Ascending aorta (tissue), 2 donors: ENCODE results near the gene FGD4. TPM values are rescaled to one million over a fixed set of nuclear protein-coding genes. Genes with fewer than 3 reads are reported as not detected.
A peak's percentile ranks its signal among the peaks of the same experiment; 100 is the strongest.

Experiments
- DNase-seq, 2 donors: peaks; one replicate each; pipeline ENCODE4 v3.0.0-alpha.2; 2019; ENCODE audit warnings: low spot score in 2 of 2
- H3K27ac ChIP-seq, 2 donors: fragments of 200-600 bp; sonication (generic); one replicate each; pipeline ENCODE4 v1.5.1; 2016 to 2017; ENCODE audit warnings: mild to moderate bottlenecking in 1 of 2
- H3K27me3 ChIP-seq: fragments of 200-600 bp; sonication (generic); one replicate; pipeline ENCODE4 v1.5.1; 2017
- H3K36me3 ChIP-seq, 2 donors: fragments of 200-600 bp; sonication (generic); one replicate each; pipeline ENCODE4 v1.5.1; 2016
- H3K4me1 ChIP-seq, 2 donors: fragments of 200-600 bp; sonication (generic); one replicate each; pipeline ENCODE4 v1.5.1; 2016 to 2017; ENCODE audit warnings: mild to moderate bottlenecking in 1 of 2
- H3K4me3 ChIP-seq, 2 donors: fragments of 200-600 bp; sonication (generic); one replicate each; pipeline ENCODE4 v1.5.1; 2016 to 2017; ENCODE audit warnings: mild to moderate bottlenecking in 1 of 2
- H3K9me3 ChIP-seq, 2 donors: fragments of 200-600 bp; sonication (generic); one replicate each; pipeline ENCODE4 v1.5.1; 2016
- CTCF ChIP-seq, 3 experiments: fragments of 200-600 bp in 2 of 3; fragments of 450-650 bp in 1 of 3; sonication (generic) in 2 of 3; IDR thresholded peaks; one replicate each; pipeline ENCODE4 v1.5.1; 2016 to 2019; ENCODE audit warnings: antibody characterized with exemption in 3 of 3, mild to moderate bottlenecking in 1 of 3, moderate library complexity in 1 of 3
- intact Hi-C: fragments of 100-400 bp; cut with DNase I; formaldehyde crosslinking; loops from one replicate; pipeline ENCODE4 v1.15.1; 2023
- total RNA-seq: library from RNA; depleted of rRNA; stranded (reverse); fragments of >200 nt; gene quantifications from one replicate; pipeline ENCODE4 v1.1.0, GENCODE V29; 2016

FGD4 gene
- total RNA-seq, 1 donor from 2014 or later, result 47.5 TPM

GRCh38 chr12:32541754-32542374 lies 142.5 kb downstream of the FGD4 start:
- Histone ChIP-seq H3K4me3 (peak overlapping the region; percentile 3 to 20), H3K36me3 (no peaks in the 10 kb centered on the region), H3K27ac (peak overlapping the region; percentile 60 to 62), H3K9me3 (no peaks in the 10 kb centered on the region), H3K4me1 (peaks cover 8 to 46% of the 10 kb centered on the region in 2 donors), H3K27me3 (no peaks in the 10 kb centered on the region)
- TF ChIP-seq CTCF (IDR thresholded peaks at IDR 0.05), result no peak
- intact Hi-C loops, result no loop called here
- no peak for DNase-seq

- Histone ChIP-seq H3K27me3 (no peaks in the 10 kb centered on the region), H3K4me1 (peaks cover 8 to 40% of the 10 kb centered on the region in 2 donors), H3K27ac (peak overlapping the region; percentile 60 to 62), H3K4me3 (peak overlapping the region; percentile 3 to 20), H3K9me3 (no peaks in the 10 kb centered on the region), H3K36me3 (no peaks in the 10 kb centered on the region)
- DNase-seq, result no peak
- peak in 1 of 3 experiments; percentile 13 for TF ChIP-seq CTCF (IDR thresholded peaks at IDR 0.05)
- intact Hi-C loops, result no loop called here
Observed at GRCh38 chr12:32542428-32543229, 143.3 kb downstream of the FGD4 start.

GRCh38 chr12:32544893-32545292 lies 145.5 kb downstream of the FGD4 start:
- no peak for DNase-seq
- TF ChIP-seq CTCF (IDR thresholded peaks at IDR 0.05), result no peak
- no peaks in the 10 kb centered on the region for H3K9me3 ChIP-seq
- intact Hi-C loops, result no loop called here
- no peak overlapping the region for H3K4me3 ChIP-seq
- H3K27me3 ChIP-seq, result no peaks in the 10 kb centered on the region
- no peaks in the 10 kb centered on the region for H3K36me3 ChIP-seq
- H3K27ac ChIP-seq, result no peak overlapping the region
- H3K4me1 ChIP-seq, result peaks cover 13 to 49% of the 10 kb centered on the region in 2 donors

- Histone ChIP-seq H3K36me3 (no peaks in the 10 kb centered on the region), H3K4me3 (no peak overlapping the region), H3K4me1 (peaks cover 13 to 46% of the 10 kb centered on the region in 2 donors), H3K27me3 (no peaks in the 10 kb centered on the region), H3K27ac (no peak overlapping the region), H3K9me3 (no peaks in the 10 kb centered on the region)
- intact Hi-C loops, result no loop called here
- no peak for TF ChIP-seq CTCF (IDR thresholded peaks at IDR 0.05)
- DNase-seq, result no peak
Observed at GRCh38 chr12:32545413-32545980, 146.1 kb downstream of the FGD4 start.

- Histone ChIP-seq H3K27ac (peak overlapping the region in 1 of 2 donors; percentile 18), H3K4me3 (no peak overlapping the region), H3K36me3 (no peaks in the 10 kb centered on the region), H3K9me3 (no peaks in the 10 kb centered on the region), H3K27me3 (no peaks in the 10 kb centered on the region), H3K4me1 (peaks cover 13 to 40% of the 10 kb centered on the region in 2 donors)
- intact Hi-C loops, result no loop called here
- no peak for TF ChIP-seq CTCF (IDR thresholded peaks at IDR 0.05)
- no peak for DNase-seq
Observed at GRCh38 chr12:32546272-32546671, 146.9 kb downstream of the FGD4 start.
